Thoracic aorta (tissue), 2 donors: ENCODE results near the gene TSC2. TPM values are rescaled to one million over a fixed set of nuclear protein-coding genes. Genes with fewer than 3 reads are reported as not detected.

ENCODE experiments used
- ATAC-seq: fragments of 150-250 bp; one replicate; pipeline ENCODE4 v1.8.0; 2017; ENCODE audit warnings: low read depth; ENCODE audit not compliant: insufficient number of reproducible peaks, low FRiP score
- DNase-seq: peaks from one replicate; pipeline ENCODE4 v3.0.0-alpha.2; 2020; ENCODE audit warnings: low spot score
- H3K27ac ChIP-seq, 2 donors: fragments of 200-600 bp; sonication (generic); 1 replicate in 1 of 2; 2 replicates in 1 of 2; pipeline ENCODE4 v1.5.1; 2016; ENCODE audit warnings: mild to moderate bottlenecking in 2 of 2, moderate library complexity in 2 of 2
- H3K27me3 ChIP-seq: fragments of 200-600 bp; sonication (generic); replicated peaks from 2 replicates; pipeline ENCODE4 v1.6.0; 2016; ENCODE audit warnings: mild to moderate bottlenecking; ENCODE audit not compliant: insufficient read depth
- H3K36me3 ChIP-seq: fragments of 200-600 bp; sonication (generic); one replicate; pipeline ENCODE4 v1.5.1; 2016
- H3K4me1 ChIP-seq, 2 donors: fragments of 200-600 bp; sonication (generic); 1 replicate in 1 of 2; 2 replicates in 1 of 2; pipeline versions ENCODE4 v1.5.1 to v1.6.0; 2016; ENCODE audit warnings: low read depth in 2 of 2, mild to moderate bottlenecking in 1 of 2; ENCODE audit not compliant: control insufficient read depth in 1 of 2
- H3K4me3 ChIP-seq: fragments of 200-600 bp; sonication (generic); 2 replicates; pipeline ENCODE4 v1.5.1; 2016; ENCODE audit warnings: mild to moderate bottlenecking
- H3K9me3 ChIP-seq: fragments of 200-600 bp; sonication (generic); 2 replicates; pipeline ENCODE4 v1.5.1; 2016
- total RNA-seq, 2 donors: library from RNA; depleted of rRNA; stranded (reverse); fragments of >200 nt; gene quantifications; one replicate each; pipeline versions ENCODE4 v1.1.0 to v1.2.3, GENCODE V29; 2016
- TF ChIP-seq, protein P1 (sequence below): fragments of 200-600 bp; sonication (generic); IDR thresholded peaks from one replicate; pipeline ENCODE4 v1.5.1; 2019; ENCODE audit warnings: antibody characterized with exemption

TSC2 gene
- total RNA-seq, 2 donors from 2014 or later = 112 to 123 TPM

GRCh38 chr16:2088759-2089358, 41.1 kb downstream of the TSC2 start:
- Histone ChIP-seq H3K36me3 (peaks cover 55% of the 10 kb centered on the region), H3K27me3 (no peaks in the 10 kb centered on the region), H3K27ac (no peak overlapping the region), H3K4me1 (no peaks in the 10 kb centered on the region), H3K4me3 (no peak overlapping the region), H3K9me3 (no peaks in the 10 kb centered on the region)
- ATAC-seq (no peak), DNase-seq (no peak)
- TF ChIP-seq, protein P1, sequence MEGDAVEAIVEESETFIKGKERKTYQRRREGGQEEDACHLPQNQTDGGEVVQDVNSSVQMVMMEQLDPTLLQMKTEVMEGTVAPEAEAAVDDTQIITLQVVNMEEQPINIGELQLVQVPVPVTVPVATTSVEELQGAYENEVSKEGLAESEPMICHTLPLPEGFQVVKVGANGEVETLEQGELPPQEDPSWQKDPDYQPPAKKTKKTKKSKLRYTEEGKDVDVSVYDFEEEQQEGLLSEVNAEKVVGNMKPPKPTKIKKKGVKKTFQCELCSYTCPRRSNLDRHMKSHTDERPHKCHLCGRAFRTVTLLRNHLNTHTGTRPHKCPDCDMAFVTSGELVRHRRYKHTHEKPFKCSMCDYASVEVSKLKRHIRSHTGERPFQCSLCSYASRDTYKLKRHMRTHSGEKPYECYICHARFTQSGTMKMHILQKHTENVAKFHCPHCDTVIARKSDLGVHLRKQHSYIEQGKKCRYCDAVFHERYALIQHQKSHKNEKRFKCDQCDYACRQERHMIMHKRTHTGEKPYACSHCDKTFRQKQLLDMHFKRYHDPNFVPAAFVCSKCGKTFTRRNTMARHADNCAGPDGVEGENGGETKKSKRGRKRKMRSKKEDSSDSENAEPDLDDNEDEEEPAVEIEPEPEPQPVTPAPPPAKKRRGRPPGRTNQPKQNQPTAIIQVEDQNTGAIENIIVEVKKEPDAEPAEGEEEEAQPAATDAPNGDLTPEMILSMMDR = no peak

- Histone ChIP-seq H3K27me3 (no peaks in the 10 kb centered on the region), H3K4me1 (no peaks in the 10 kb centered on the region), H3K9me3 (no peaks in the 10 kb centered on the region), H3K36me3 (peaks cover 65% of the 10 kb centered on the region), H3K4me3 (no peak overlapping the region), H3K27ac (no peak overlapping the region)
- no peak for DNase-seq
- no peak for ATAC-seq
- TF ChIP-seq, protein P1 = no peak
These were observed 42.1 kb downstream of the TSC2 start for GRCh38 chr16:2089706-2090480.

GRCh38 chr16:2090481-2090776, 42.6 kb downstream of the TSC2 start:
- Histone ChIP-seq H3K9me3 (no peaks in the 10 kb centered on the region), H3K27ac (no peak overlapping the region), H3K4me3 (no peak overlapping the region), H3K36me3 (peaks cover 71% of the 10 kb centered on the region), H3K4me1 (no peaks in the 10 kb centered on the region), H3K27me3 (no peaks in the 10 kb centered on the region)
- ATAC-seq (no peak), DNase-seq (no peak)
- TF ChIP-seq, protein P1 = no peak

GRCh38 chr16:2090777-2091546, 43.2 kb downstream of the TSC2 start:
- DNase-seq = no peak
- H3K27me3 ChIP-seq = no peaks in the 10 kb centered on the region
- TF ChIP-seq, protein P1 = no peak
- no peaks in the 10 kb centered on the region for H3K4me1 ChIP-seq
- no peak overlapping the region for H3K27ac ChIP-seq
- no peak for ATAC-seq
- H3K36me3 ChIP-seq = peaks cover 76% of the 10 kb centered on the region
- H3K9me3 ChIP-seq = no peaks in the 10 kb centered on the region
- H3K4me3 ChIP-seq = no peak overlapping the region

DNA sequence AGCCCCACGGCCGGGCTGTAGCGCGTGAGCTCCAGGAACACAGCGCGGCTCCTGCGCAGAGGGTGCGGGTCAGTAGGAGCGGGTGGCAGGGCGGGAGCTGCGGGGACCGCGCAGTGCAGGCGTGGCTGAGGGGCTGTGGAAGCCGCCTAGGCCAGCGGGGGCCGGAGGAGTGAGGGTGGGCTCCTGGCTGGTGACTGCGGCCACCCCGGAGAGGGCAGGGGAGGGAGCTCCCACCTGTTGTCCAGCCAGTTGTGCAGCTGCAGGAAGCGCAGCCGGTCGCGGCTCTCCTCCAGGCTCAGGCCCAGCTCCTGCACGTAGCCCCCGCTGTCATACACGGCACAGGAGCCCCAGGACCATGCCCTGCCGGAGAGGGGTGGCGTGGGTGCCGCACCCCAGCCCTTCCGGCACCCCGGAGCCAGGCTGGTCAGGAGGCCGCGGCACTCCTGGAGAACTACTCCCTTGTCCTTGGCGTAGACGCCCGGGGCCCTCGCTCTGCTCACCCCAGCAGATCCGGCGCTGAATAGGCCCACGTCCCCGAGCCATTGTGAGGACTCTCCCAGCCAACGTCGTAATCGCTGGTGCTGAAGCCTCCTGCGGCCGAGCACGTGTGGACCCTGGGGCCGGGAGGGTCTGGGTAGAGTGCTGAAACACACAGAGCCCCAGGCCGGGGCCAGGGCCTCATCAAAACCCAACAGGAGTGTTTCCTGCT, 43.9 kb downstream of the TSC2 start:
- Histone ChIP-seq H3K27me3 (no peaks in the 10 kb centered on the region), H3K4me1 (no peaks in the 10 kb centered on the region), H3K36me3 (peaks cover 83% of the 10 kb centered on the region), H3K27ac (no peak overlapping the region), H3K9me3 (no peaks in the 10 kb centered on the region), H3K4me3 (no peak overlapping the region)
- TF ChIP-seq, protein P1 = no peak
- DNase-seq = no peak
- no peak for ATAC-seq
